NOMO-1 (cell line): ENCODE results near the gene KRT4.
"Not testable (repeated sequence)": the region's sequence is repeated elsewhere in the genome, so short reads cannot be mapped to it uniquely, and the experiment has no call there.

Source experiments
- DNase-seq, 2 experiments: peaks; one replicate each; lab custom pipeline; 2025; ENCODE audit not compliant: unreplicated experiment in 2 of 2; lab: John Stamatoyannopoulos, UW

The KRT4 gene

DNA sequence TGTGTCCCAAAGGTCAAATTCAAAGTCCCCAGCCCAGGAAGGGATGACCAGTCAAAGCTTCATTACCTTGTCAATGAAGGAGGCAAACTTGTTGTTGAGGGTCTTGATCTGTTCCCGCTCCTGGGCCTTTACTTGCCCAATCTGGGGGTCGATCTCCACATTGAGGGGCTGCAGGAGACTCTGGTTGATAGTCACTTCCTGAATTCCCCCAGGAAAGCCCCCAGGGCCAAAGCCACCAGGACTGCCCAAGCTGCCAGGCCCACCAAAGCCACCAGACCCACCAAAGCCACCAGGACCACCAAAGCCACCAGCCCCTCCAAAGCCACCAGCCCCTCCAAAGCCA lies 18.6 kb downstream of the KRT4 start:
- DNase-seq = not testable (repeated sequence)

DNA sequence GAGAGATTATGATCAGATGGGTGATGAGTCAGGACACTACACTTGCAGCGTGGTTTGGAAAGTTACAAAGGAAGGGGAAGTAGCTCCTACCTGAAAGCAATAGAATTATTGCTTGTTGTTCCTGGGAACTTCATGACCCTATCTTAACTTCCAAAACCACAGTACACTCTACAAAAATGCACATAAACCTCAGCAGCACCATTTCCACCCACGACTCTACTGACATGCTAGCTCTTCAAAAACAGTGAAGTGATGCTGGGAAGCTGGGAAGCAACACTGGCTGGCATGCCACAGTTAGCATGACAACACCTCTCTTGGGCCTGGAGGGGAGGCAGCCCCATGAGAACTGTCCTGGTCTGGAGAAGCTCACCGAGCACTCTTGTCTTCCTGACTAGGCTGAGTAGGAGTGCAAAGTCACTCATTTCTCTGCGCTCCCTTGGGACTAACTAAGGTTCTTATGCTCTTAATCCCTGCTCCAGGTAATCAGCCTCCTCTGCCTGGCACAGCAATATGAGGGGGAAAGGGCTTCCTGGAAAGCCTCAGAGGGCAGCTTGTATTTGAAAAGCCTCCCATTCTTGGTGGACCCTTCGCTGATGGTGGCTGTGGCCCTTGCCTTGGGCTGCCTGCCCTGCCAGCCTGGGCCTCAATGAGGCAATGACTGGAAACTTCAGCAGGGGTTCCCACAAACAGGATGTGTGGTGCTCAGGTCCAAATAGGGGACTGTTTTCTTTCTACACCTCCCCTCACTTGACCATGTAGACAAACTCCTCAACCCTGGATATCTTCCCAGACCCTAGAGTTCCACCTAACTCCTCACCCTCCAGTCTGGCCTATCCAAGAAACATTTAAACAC lies 19.2 kb downstream of the KRT4 start:
- no peak for DNase-seq

DNA sequence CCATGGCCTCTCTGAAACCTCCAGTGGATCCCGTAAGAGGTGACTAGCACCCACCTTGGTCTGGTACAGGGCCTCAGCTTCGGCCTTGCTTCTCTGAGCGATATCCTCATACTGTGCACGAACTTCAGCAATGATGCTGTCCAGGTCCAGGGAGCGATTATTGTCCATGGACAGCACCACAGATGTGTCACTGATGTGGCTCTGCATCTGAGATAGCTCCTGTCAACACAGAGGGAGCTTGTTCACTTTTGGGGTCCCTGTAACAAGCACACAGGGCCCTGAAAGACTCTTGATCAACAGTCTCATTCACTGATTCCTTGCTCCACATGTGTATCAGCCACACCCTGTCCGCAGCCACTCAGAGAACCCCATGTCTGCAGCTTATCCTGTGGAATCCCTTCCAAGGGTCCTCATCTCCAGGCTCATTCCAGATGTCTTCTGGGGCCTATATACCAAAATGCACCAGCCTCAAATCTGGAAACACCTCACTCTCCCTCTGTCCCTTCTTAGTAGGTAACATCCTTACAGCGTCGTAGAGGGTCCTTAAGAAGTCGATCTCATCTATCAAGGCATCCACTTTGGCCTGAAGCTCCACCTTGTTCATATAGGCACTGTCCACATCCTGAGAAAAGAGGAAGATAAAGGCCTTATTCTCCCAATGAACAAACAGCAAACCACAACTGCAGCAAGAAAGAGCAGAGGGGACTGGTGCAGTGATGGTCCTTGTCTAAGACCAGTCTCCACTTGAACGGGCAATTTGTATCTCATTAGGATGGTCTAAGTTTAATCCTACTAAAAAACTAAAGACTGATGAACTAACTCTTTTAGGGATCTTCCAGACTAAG lies 21.5 kb downstream of the KRT4 start:
- DNase-seq = no peak

DNA sequence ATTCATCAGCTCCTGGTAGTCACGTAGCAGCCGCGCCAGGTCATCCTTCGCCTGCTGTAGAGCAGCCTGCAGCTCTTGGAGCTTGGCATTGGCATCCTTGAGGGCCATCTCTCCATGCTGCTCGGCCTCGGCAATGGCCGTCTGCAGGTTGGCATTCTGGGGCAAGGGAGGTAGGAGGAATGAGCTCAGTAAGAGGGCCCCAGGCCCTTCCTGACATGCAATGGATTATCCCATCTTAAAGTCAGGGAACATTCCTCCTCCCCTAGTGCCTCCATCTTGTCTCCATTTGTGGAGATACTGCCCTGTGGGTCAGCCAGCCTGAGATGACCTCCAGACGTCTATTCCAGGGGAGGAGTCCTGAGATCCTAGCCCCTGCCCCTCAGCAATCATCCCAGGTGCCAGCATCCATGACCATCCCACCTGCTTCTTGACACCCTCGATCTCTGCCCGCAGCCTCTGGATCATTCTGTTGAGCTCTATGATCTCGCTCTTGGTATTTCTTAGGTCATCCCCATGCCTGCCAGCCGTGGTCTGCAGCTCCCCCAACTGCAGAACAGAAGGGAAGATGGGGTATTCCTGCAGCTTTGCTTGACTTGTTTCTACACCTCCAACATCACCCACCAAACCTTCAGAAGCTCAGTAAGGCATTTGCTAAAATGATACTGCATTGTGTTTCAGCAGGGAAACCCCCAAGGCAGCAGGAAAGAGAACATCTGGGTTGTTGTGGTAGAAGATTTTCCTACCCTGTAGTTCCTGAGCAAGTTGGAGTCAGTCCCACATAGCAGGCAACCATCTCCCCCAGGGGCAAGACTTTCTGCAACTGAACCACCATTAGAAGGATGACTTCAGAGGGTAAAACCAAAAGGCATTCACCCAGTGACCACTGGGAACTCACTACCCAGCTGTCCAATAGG lies 22.4 kb downstream of the KRT4 start:
- no peak for DNase-seq

DNA sequence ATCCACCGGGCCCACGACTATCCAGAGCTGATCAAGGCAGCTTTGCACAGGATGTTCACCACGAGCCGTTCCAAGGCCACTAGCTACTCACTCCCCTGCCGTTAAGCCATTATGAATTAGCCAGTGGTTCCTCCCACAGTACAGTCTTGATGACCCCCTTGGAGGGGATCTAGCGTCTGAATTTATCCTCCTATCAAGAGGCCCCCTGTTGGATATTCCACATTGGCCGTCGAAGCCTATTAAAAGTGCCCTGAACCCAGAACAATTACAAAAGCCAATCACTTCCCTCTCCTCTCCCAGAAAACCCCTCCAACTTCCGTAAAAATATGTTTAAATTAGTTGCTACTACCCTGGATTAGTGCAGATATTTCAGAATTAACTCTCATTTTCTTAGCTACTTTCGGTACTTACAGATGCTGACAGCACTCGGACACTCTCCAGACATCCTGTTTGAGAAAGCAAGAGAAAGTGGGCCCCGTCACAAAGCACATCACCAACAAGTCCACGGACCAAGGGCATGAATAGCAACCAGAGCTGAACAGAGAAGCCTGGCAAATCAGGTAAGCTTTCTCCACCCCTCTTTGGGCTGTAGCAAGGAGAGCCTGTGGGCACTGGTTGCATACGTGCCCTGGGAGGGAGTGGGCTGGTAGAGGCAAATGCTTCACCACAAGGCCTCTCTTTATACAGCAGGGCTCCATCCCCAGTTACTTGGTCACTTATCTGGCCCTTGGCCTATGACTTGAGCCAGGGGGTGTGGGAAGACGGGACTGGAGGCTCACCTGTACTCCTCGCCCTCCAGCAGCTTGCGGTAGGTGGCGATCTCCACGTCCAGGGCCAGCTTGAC lies 23.3 kb downstream of the KRT4 start:
- DNase-seq = no peak

DNA sequence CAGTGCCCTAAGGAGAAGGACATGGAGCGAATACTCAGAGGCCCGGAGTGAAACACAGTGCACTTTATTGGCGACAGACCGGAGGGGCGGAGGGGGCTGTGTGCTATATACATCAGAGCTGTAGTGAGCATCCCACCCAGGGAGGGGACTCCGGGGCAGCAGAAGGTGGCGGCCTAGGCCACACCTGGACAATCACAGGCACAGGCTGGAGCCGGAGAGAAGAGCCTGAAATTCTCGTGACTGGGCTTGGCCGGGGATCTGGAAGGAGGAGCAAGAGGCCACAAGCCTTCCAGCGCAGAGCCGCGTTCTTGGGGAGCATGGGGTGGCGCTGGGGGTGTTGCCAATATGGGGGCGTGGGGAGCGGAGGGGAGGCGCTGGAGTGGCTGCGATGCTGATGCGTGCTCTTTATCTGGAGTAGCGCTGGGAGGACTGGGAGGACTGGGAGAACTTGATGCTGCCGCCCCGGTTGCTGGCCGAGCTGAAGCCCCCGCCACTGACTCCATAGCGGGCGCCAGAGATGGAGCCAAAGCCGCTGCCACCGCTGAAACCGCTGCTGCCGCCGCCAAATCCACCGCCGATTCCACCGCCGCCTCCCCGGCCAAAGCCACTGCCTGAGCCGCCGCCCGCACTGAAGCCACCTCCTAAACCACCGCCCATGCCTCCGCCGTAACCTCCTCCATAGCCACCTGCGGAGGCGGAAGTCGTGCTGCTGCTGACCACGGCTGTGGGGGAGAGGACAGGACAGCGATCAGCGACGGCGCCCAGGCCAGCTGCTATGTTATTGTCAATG lies 24.1 kb downstream of the KRT4 start:
- no peak for DNase-seq

DNA sequence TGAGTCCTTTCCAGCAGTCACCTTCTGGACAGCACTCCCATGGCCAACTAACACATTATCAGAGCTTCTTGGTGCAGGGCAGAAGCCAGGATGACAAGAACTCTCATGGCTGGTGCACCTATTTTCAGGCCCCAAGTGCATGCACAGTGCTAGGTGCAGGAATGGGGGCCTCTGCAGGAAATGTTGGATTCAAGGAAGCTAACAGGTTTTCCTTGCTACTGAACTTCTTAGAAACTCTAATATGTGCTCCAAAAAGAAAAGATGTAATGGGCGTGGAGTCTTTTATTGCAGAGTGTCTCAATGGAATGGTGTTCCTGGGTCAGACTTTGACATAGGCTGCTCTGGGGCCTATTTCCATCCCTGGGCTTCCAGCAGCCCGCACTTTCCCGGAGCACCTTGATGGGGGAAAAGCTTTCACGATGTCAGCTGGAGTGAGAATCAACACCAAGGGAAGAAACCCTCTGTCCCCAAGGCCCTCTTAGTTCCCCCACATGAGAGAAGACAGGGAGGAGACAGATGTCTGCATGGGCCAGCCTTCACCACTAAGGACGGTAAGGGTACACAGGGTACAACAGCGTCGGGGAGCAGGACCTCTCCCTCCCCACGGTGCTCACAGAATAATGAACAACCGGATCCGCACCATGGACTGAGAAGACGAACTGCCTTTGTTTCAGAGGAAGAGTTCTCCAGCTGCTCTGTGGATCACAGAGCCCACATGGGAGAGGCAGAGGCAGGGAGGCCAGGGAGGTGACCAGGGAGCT lies 24.9 kb downstream of the KRT4 start:
- DNase-seq = no peak

DNA sequence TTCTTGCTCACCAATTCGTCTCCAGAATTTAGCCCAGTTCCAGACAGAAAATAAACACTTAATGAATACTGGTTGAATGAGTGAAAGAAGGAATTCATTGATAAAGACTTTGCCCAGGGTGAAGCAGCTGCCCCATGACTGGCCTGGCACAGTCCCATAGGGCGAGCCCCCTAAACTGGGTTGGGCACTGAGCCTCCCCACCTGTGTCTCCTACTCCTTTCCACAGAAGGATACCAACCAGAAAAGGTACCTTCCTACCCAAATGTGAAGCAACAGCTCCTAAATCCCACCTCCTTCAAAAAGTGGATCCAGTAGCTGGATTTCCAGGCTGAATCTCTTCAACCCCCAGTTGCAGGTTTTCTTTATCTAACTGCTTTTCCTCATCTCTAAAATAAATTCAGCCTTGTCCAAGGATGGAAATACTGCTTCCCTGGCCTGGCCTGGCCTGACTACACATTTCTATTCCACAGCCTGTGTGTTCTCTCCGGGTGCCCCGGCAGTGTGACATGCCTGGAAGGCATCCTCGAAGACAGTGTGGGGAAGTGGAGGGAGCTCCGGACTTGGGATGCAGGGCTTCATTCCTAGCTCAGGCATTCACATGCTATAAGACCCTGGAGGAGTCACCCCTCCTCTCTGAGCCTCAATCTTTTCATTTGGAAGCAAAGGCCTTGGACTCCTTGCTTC lies 25.6 kb downstream of the KRT4 start:
- DNase-seq = no peak

- no peak for DNase-seq
Measured at GRCh38 chr12:52787324-52788191, 26.4 kb downstream of the KRT4 start.

- DNase-seq = no peak
Measured at GRCh38 chr12:52784909-52785308, 29.0 kb downstream of the KRT4 start.

DNA sequence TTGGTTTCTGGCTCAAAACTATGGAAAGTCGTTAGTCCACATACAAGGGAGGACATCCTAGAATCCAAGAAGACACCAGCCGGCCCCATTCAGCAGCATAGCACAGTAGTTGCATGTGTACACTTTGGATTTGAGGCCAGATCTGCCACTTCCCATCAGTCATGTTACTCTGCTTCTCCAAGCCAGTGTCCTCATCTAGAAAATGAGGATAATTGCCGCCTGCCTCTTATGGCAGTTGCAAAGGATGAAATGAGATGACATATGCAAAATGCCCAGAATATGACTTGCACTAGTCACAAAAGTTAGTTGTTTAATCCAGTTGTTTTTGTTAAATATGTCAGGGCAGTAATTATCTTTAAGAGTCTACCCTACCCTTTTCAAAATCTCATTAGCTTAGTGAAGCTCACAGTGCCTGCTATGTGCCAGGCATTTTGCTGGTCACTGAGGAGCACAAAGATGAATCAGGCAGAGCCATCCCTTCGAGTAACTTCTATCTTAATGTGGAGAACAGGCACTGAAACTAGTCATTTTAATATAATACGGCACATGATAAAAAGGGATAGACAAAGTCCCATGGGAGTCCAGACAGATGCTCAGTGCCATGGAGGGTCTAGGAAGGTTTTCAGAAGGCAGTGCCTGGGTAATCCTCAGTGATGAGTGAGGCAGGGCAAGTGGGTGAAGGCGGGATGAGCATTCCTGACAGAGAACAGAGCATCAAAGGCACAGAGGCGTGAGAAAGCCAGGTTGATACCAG lies 30.2 kb downstream of the KRT4 start:
- no peak for DNase-seq

DNA sequence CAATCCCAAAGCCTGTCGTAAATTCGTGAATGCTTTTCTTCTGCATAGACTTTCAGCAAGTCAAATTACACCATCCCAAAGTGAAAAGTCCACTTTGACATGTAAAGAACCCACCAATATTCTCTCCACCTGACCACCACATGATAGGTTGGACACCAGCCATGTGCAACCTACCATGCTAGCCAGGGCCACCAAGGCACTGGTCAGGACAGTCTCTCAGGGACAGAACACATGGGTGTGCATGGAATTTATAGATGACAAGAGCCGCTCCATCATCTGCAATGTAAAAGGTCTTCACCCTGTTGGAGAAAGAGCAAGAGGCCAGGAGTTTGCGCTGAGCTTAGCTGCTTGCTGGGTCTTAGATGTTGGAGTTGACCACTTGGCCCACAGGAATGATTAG lies 31.4 kb downstream of the KRT4 start:
- no peak for DNase-seq

GRCh38 chr12:52781399-52782082 lies 32.4 kb downstream of the KRT4 start:
- no peak for DNase-seq

DNA sequence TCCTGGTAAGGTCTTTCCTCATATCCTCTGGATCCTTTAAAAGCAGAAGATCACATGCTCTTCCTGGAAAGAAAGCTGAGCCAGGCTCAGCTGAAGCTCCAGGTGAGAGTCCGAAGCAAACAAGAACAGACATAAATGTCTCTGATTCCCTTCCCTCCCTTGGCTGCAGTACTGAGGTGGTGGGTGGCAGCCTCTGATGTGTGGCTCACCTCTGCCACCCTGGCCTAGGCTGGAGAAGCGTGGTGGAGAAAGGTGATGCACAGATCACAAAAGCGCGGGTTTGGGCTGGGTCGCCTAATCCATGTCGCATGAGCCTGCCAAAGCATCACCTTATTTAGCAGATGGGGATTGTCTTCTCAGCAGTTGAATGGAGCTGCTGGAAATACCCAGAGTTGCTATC lies 34.0 kb downstream of the KRT4 start:
- no peak for DNase-seq

GRCh38 chr12:52778833-52779232 lies 35.1 kb downstream of the KRT4 start:
- DNase-seq = no peak

DNA sequence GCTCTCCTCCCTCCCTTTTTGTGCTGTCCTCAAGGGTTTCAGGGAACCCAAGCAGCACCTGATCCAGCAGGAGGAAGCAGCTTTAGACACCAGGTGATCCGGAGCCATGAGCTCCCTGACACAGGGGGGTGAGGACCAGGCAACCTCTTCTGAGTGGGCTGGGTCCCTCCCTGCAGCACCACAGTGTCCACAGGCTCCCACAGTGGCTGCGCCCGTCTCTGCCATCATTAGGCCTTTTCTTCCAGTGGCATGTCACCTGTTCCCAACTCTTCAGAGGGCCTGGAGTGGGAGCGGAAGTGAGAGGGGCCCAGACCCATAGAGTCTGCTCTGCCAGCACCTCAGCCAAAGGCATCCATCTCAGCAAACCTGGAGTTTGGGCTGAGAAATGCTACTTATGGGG lies 36.4 kb downstream of the KRT4 start:
- no peak for DNase-seq
